SK-N-MC (cell line): Measurements from ENCODE around the gene ERBB3.

ENCODE experiments used
- DNase-seq: peaks from one replicate; pipeline ENCODE4 v3.0.0-alpha.2; 2011; ENCODE audit warnings: low read depth, low spot score
- H3K27ac ChIP-seq: fragments of 200-600 bp; sonication (generic); 2 replicates; pipeline ENCODE4 v1.5.1; 2016; ENCODE audit warnings: mixed run types
- H3K36me3 ChIP-seq: fragments of 200-600 bp; sonication (generic); 2 replicates; pipeline ENCODE4 v1.6.1; 2017; ENCODE audit warnings: antibody characterized with exemption, low read length, mixed read lengths; ENCODE audit not compliant: insufficient read depth
- H3K4me3 ChIP-seq: fragments of 200-600 bp; sonication (generic); 2 replicates; pipeline ENCODE4 v1.5.1; 2016
- H3K9ac ChIP-seq: fragments of 200-600 bp; sonication (generic); 2 replicates; pipeline ENCODE4 v1.8.0; 2017; ENCODE audit warnings: mixed run types, mixed read lengths; ENCODE audit not compliant: insufficient read length
- H3K9me3 ChIP-seq: fragments of 200-600 bp; sonication (generic); 2 replicates; pipeline ENCODE4 v1.6.1; 2017; ENCODE audit warnings: low read depth, mild to moderate bottlenecking, antibody characterized with exemption, low read length, moderate library complexity, mixed read lengths
- EZH2 ChIP-seq: fragments of 200-600 bp; sonication (generic); IDR thresholded peaks from one replicate; pipeline ENCODE4 v1.6.1; 2017; ENCODE audit warnings: antibody characterized with exemption
- FOXP2 ChIP-seq: optimal IDR thresholded peaks from 2 replicates; pipeline ENCODE3; 2011; ENCODE audit warnings: mild to moderate bottlenecking, moderate library complexity; ENCODE audit not compliant: insufficient read depth; ENCODE audit errors: extremely low read length, control extremely low read depth
- POLR2AphosphoS5 ChIP-seq: IDR thresholded peaks from 2 replicates; pipeline ENCODE4 v1.6.1; 2012; ENCODE audit warnings: mild to moderate bottlenecking, low read depth, low read length, borderline replicate concordance

The ERBB3 gene

DNA sequence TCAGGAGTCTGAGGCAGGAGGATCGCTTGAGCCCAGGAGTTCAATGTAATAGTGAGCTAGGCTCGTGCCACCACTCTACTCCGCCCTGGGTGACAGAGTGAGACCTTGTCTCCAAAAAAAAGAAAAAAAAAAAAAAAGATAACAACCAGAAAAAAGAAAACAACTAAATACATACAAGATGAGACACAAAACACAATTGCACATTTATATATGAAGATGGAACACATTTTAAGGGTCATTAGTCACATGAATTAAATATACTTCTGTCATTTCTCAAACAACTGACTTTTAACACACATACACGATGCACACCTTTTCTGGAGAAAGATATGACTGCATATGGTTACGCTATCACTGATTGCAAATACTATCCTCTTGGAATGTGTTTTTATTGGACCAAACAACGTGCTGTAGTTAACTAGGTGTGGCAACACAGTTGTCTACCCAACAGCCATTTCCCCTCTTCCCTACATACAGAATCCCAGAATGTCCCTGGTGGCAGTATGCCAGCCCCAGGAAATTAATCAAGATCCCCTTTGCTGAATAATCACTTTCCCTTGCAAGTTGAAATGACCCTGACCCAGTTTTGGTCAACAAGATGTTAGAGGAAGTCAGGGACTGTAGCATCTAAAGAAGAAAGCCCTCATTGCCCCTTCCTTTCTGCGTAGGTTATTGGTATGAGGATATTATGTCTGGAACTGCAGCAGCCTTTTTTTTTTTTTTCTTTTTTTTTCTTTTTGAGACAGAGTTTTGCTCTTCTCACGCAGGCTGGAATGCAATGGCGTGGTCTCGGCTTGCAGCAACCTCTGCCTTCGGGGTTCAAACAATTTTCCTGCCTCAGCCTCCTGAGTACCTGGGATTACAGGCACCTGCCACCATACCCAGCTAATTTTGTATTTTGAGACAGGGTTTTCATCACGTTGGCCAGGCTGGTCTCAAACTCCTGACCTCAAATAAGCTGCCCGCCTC lies 66.8 kb downstream of the ERBB3 start:
- no peak for DNase-seq
- TF ChIP-seq EZH2: no peak
- peak; percentile 22; the same call in 1 of the 2 replicates for TF ChIP-seq POLR2AphosphoS5
- no peak for TF ChIP-seq FOXP2
- H3K27ac ChIP-seq: peak overlapping the region; percentile 42; the same call in 1 of the 2 replicates

DNA sequence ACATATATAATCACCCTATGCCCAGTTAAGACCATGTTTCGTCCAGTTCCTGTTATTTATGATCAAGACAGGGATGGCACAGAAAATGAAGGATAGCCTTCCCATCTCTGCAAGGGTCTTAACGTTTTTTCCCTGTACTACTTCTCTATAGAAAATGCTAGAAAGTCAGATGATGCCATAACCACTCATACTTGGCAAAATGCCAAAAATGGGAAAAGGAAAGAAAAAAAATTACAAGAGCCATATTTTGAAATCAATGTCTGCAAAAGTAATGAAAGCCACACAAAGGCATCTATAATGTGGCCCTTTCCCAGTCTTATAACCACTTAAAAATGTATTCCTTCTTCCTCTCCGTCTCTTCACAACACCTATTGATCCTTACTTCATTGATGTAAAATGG lies 70.6 kb downstream of the ERBB3 start:
- Histone ChIP-seq H3K9me3 (no peaks in the 10 kb centered on the region), H3K27ac (peak overlapping the region; percentile 84), H3K4me3 (no peak overlapping the region), H3K36me3 (peaks cover 4% of the 10 kb centered on the region), H3K9ac (peak overlapping the region; percentile 13)
- no peak for TF ChIP-seq POLR2AphosphoS5
- no peak for TF ChIP-seq EZH2
- TF ChIP-seq FOXP2: no peak
- peak; percentile 66 for DNase-seq

More for the DNA sequence above, 66.8 kb downstream of the ERBB3 start:
- Histone ChIP-seq H3K36me3 (peaks cover 33% of the 10 kb centered on the region; the same call in 1 of the 2 replicates), H3K9ac (no peak overlapping the region), H3K9me3 (no peaks in the 10 kb centered on the region), H3K4me3 (no peak overlapping the region)

DNA sequence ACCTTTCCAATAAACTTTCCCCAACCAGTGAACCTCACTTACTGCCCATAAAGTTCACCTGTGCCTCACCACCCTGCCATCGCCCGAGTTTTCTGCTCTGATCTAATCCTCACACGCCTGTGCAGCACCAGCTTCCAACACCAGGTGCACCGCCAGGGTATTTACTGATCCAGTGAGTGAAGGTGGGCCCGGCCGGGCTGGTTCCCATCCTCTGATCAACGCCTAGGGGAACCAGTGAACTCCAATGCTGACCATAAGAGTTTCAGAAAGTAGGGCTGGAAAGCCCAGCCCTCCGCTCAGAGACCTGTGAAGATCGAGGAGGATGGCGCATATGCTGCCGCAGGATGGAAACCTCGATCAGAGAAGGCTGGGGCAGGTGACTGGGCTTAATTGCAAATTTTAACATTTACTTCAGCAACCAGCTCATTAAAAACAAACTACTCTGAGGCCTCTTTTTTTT lies 71.7 kb downstream of the ERBB3 start:
- Histone ChIP-seq H3K9ac (peak overlapping the region; percentile 84), H3K4me3 (peak overlapping the region; percentile 81), H3K9me3 (no peaks in the 10 kb centered on the region), H3K27ac (peak overlapping the region; percentile 82), H3K36me3 (peaks cover 8% of the 10 kb centered on the region)
- DNase-seq: no peak
- TF ChIP-seq FOXP2: no peak
- no peak for TF ChIP-seq EZH2
- TF ChIP-seq POLR2AphosphoS5: no peak

DNA sequence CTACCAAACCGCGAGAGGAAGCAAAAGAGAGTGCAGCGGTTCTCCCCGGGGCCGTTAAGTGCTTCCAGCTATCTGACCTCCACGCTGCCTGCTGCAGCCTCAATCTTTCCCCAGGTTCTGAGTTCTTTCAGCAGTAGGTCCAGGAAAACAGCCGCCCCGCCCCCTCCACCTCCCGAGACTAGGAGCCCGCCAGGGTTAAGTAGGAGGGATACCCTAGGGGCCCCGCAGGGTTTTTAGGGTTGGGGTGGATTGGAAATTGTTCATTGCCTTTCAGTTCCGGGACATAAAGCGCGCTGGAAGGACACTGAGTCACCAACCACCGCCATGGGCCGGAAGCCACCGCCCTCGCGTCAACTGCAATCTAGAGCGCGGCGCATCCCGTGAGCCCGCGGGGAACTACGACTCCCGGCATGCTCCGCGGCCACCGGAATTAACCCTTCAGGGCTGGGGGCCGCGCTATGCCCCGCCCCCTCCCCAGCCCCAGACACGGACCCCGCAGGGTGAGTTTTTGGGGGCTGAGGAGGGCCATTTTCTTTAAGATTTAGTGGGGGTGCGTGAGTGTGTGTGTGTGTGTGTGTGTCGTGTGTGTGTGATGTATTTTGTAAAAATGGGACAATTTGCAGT lies 72.3 kb downstream of the ERBB3 start, which contains the start of gene MYL6B:
MYL6B (plus strand) TSS at position 456 of the 624 bp plus-strand sequence. CDS start 1,332 bp downstream, outside the sequence.
- Histone ChIP-seq H3K36me3 (peaks cover 8% of the 10 kb centered on the region), H3K4me3 (peak within 1 kb of the TSS; percentile 81), H3K9me3 (no peaks in the 10 kb centered on the region), H3K9ac (peak within 1 kb of the TSS; percentile 84), H3K27ac (peak within 1 kb of the TSS; percentile 82)
- TF ChIP-seq EZH2: no peak
- TF ChIP-seq POLR2AphosphoS5: peak; percentile 84
- DNase-seq: peak; percentile 35
